ENCODE measurements around the gene SLC17A9.

The SLC17A9 gene

GRCh38 chr20:62926229-62927127, 26.0 kb upstream of the SLC17A9 start, which contains the start of gene DIDO1:
Gene DIDO1 (minus strand): TSS chr20:62926505.
- Histone ChIP-seq H2BK15ac (replicated peaks; ENCODE audit: low read depth) (no peak within 1 kb of the TSS), H2BK5ac (ENCODE audit: low read length) (peak within 1 kb of the TSS; percentile 81), H2AK5ac (ENCODE audit: low read length) (no peak within 1 kb of the TSS)

GRCh38 chr20:62927128-62927705, 25.3 kb upstream of the SLC17A9 start:
- H2BK120ac ChIP-seq (ENCODE audit: low read depth, low read length) = no peak overlapping the region
- DNase-seq = no peak
- H2BK5ac ChIP-seq (ENCODE audit: low read length) = no peak overlapping the region
- peak overlapping the region; percentile 87 for H3K56ac ChIP-seq (ENCODE audit: low read length)
- peak overlapping the region; percentile 57 for H3K4me2 ChIP-seq (ENCODE audit: low read length)
- no peak overlapping the region for H3K4me3 ChIP-seq (ENCODE audit: low read length)
- peaks cover 7% of the 10 kb centered on the region for H3K79me1 ChIP-seq (ENCODE audit: low read length)
- peak overlapping the region; percentile 13 for H3K27ac ChIP-seq (ENCODE audit: low read depth, low read length)
- peaks cover 18% of the 10 kb centered on the region for H3K4me1 ChIP-seq (ENCODE audit: control insufficient read depth, low read depth, low read length)
- WGBS (ENCODE audit: extremely low coverage, insufficient coverage, low lambda C conversion rate) = no CpG with 5 or more reads among the region's 12 CpGs
- H3K9ac ChIP-seq (ENCODE audit: low read length) = peak overlapping the region; percentile 82
- H4K5ac ChIP-seq (ENCODE audit: low read length) = no peak overlapping the region
- H2BK15ac ChIP-seq (replicated peaks; ENCODE audit: low read depth) = no peak overlapping the region
- peaks cover 85% of the 10 kb centered on the region for H3K79me2 ChIP-seq (ENCODE audit: control insufficient read depth, insufficient read depth, low read length)
- no peak overlapping the region for H3K23ac ChIP-seq (ENCODE audit: low read length)
- no peaks in the 10 kb centered on the region for H3K36me3 ChIP-seq (ENCODE audit: control insufficient read depth, insufficient read depth, low read length)
- no peaks in the 10 kb centered on the region for H3K27me3 ChIP-seq (ENCODE audit: insufficient read depth, low read length, poor library complexity)
- H3K18ac ChIP-seq (ENCODE audit: low read length) = peak overlapping the region; percentile 7
- no peak overlapping the region for H4K8ac ChIP-seq (ENCODE audit: low read depth, low read length)
- H3K4ac ChIP-seq (ENCODE audit: low read depth, low read length) = no peak overlapping the region
- H2AK5ac ChIP-seq (ENCODE audit: low read length) = no peak overlapping the region

More at GRCh38 chr20:62926229-62927127, 26.0 kb upstream of the SLC17A9 start, which contains the start of gene DIDO1:
- H3K79me1 ChIP-seq (ENCODE audit: low read length) = peaks cover 6% of the 10 kb centered on the region
- H3K4ac ChIP-seq (ENCODE audit: low read depth, low read length) = peak within 1 kb of the TSS; percentile 99
- H3K23ac ChIP-seq (ENCODE audit: low read length) = peak within 1 kb of the TSS; percentile 95
- H3K9ac ChIP-seq (ENCODE audit: low read length) = peak within 1 kb of the TSS; percentile 96
- H4K8ac ChIP-seq (ENCODE audit: low read depth, low read length) = peak within 1 kb of the TSS; percentile 87
- H3K36me3 ChIP-seq (ENCODE audit: control insufficient read depth, insufficient read depth, low read length) = no peaks in the 10 kb centered on the region
- H4K5ac ChIP-seq (ENCODE audit: low read length) = no peak within 1 kb of the TSS
- peak within 1 kb of the TSS; percentile 93 for H3K4me2 ChIP-seq (ENCODE audit: low read length)
- H3K27ac ChIP-seq (ENCODE audit: low read depth, low read length) = peak within 1 kb of the TSS; percentile 91
- no CpG with 5 or more reads among the region's 92 CpGs for WGBS (ENCODE audit: extremely low coverage, insufficient coverage, low lambda C conversion rate)
- H3K4me3 ChIP-seq (ENCODE audit: low read length) = peak within 1 kb of the TSS; percentile 94
- peaks cover 18% of the 10 kb centered on the region for H3K4me1 ChIP-seq (ENCODE audit: control insufficient read depth, low read depth, low read length)
- DNase-seq = peak; percentile 88
- peak within 1 kb of the TSS; percentile 90 for H2BK120ac ChIP-seq (ENCODE audit: low read depth, low read length)
- H3K56ac ChIP-seq (ENCODE audit: low read length) = peak within 1 kb of the TSS; percentile 95
- H3K27me3 ChIP-seq (ENCODE audit: insufficient read depth, low read length, poor library complexity) = no peaks in the 10 kb centered on the region
- peak within 1 kb of the TSS; percentile 100 for H3K18ac ChIP-seq (ENCODE audit: low read length)
- H3K79me2 ChIP-seq (ENCODE audit: control insufficient read depth, insufficient read depth, low read length) = peaks cover 81% of the 10 kb centered on the region

- no peak overlapping the region for H2AK5ac ChIP-seq (ENCODE audit: low read length)
- no peak overlapping the region for H4K5ac ChIP-seq (ENCODE audit: low read length)
- peak overlapping the region; percentile 7 for H3K4me3 ChIP-seq (ENCODE audit: low read length)
- peak; percentile 93 for DNase-seq
- no CpG with 5 or more reads among the region's 14 CpGs for WGBS (ENCODE audit: extremely low coverage, insufficient coverage, low lambda C conversion rate)
- no peak overlapping the region for H3K4ac ChIP-seq (ENCODE audit: low read depth, low read length)
- H3K36me3 ChIP-seq (ENCODE audit: control insufficient read depth, insufficient read depth, low read length) = no peaks in the 10 kb centered on the region
- peak overlapping the region; percentile 94 for H3K27ac ChIP-seq (ENCODE audit: low read depth, low read length)
- no peak overlapping the region for H2BK120ac ChIP-seq (ENCODE audit: low read depth, low read length)
- H3K18ac ChIP-seq (ENCODE audit: low read length) = peak overlapping the region; percentile 72
- peak overlapping the region; percentile 54 for H3K56ac ChIP-seq (ENCODE audit: low read length)
- peaks cover 7% of the 10 kb centered on the region for H3K79me1 ChIP-seq (ENCODE audit: low read length)
- H4K8ac ChIP-seq (ENCODE audit: low read depth, low read length) = no peak overlapping the region
- H3K79me2 ChIP-seq (ENCODE audit: control insufficient read depth, insufficient read depth, low read length) = peaks cover 85% of the 10 kb centered on the region
- H3K4me2 ChIP-seq (ENCODE audit: low read length) = peak overlapping the region; percentile 50
- peaks cover 18% of the 10 kb centered on the region for H3K4me1 ChIP-seq (ENCODE audit: control insufficient read depth, low read depth, low read length)
- peak overlapping the region; percentile 17 for H2BK5ac ChIP-seq (ENCODE audit: low read length)
- peak overlapping the region; percentile 75 for H3K9ac ChIP-seq (ENCODE audit: low read length)
- H3K27me3 ChIP-seq (ENCODE audit: insufficient read depth, low read length, poor library complexity) = no peaks in the 10 kb centered on the region
- no peak overlapping the region for H2BK15ac ChIP-seq (replicated peaks; ENCODE audit: low read depth)
- peak overlapping the region; percentile 25 for H3K23ac ChIP-seq (ENCODE audit: low read length)
Measured at GRCh38 chr20:62928246-62928939, 24.1 kb upstream of the SLC17A9 start.

GRCh38 chr20:62929051-62929538, 23.4 kb upstream of the SLC17A9 start:
- Histone ChIP-seq H4K5ac (ENCODE audit: low read length) (no peak overlapping the region), H2BK5ac (ENCODE audit: low read length) (peak overlapping the region; percentile 17), H2BK15ac (replicated peaks; ENCODE audit: low read depth) (no peak overlapping the region), H3K4me2 (ENCODE audit: low read length) (peak overlapping the region; percentile 58), H3K18ac (ENCODE audit: low read length) (peak overlapping the region; percentile 76), H3K56ac (ENCODE audit: low read length) (peak overlapping the region; percentile 61), H3K27me3 (ENCODE audit: insufficient read depth, low read length, poor library complexity) (no peaks in the 10 kb centered on the region), H2AK5ac (ENCODE audit: low read length) (no peak overlapping the region), H3K4ac (ENCODE audit: low read depth, low read length) (peak overlapping the region; percentile 37), H2BK120ac (ENCODE audit: low read depth, low read length) (no peak overlapping the region), H3K79me2 (ENCODE audit: control insufficient read depth, insufficient read depth, low read length) (peaks cover 85% of the 10 kb centered on the region), H3K36me3 (ENCODE audit: control insufficient read depth, insufficient read depth, low read length) (no peaks in the 10 kb centered on the region), H3K79me1 (ENCODE audit: low read length) (peaks cover 10% of the 10 kb centered on the region), H3K27ac (ENCODE audit: low read depth, low read length) (peak overlapping the region; percentile 94), H4K8ac (ENCODE audit: low read depth, low read length) (no peak overlapping the region), H3K9ac (ENCODE audit: low read length) (peak overlapping the region; percentile 75), H3K4me3 (ENCODE audit: low read length) (peak overlapping the region; percentile 7), H3K4me1 (ENCODE audit: control insufficient read depth, low read depth, low read length) (peaks cover 18% of the 10 kb centered on the region), H3K23ac (ENCODE audit: low read length) (no peak overlapping the region)
- no CpG with 5 or more reads among the region's 44 CpGs for WGBS (ENCODE audit: extremely low coverage, insufficient coverage, low lambda C conversion rate)
- peak; percentile 90 for DNase-seq

GRCh38 chr20:62931464-62931863, 21.0 kb upstream of the SLC17A9 start:
- Histone ChIP-seq H2BK120ac (ENCODE audit: low read depth, low read length) (no peak overlapping the region), H3K4me3 (ENCODE audit: low read length) (no peak overlapping the region), H3K36me3 (ENCODE audit: control insufficient read depth, insufficient read depth, low read length) (peaks cover 4% of the 10 kb centered on the region), H3K18ac (ENCODE audit: low read length) (no peak overlapping the region), H3K4ac (ENCODE audit: low read depth, low read length) (no peak overlapping the region), H3K27me3 (ENCODE audit: insufficient read depth, low read length, poor library complexity) (no peaks in the 10 kb centered on the region), H3K4me2 (ENCODE audit: low read length) (no peak overlapping the region), H2BK15ac (replicated peaks; ENCODE audit: low read depth) (no peak overlapping the region), H2AK5ac (ENCODE audit: low read length) (no peak overlapping the region), H3K79me2 (ENCODE audit: control insufficient read depth, insufficient read depth, low read length) (peaks cover 90% of the 10 kb centered on the region), H4K8ac (ENCODE audit: low read depth, low read length) (no peak overlapping the region), H4K5ac (ENCODE audit: low read length) (no peak overlapping the region), H3K4me1 (ENCODE audit: control insufficient read depth, low read depth, low read length) (peaks cover 13% of the 10 kb centered on the region), H3K56ac (ENCODE audit: low read length) (no peak overlapping the region), H3K23ac (ENCODE audit: low read length) (no peak overlapping the region), H2BK5ac (ENCODE audit: low read length) (no peak overlapping the region), H3K79me1 (ENCODE audit: low read length) (peaks cover 11% of the 10 kb centered on the region), H3K27ac (ENCODE audit: low read depth, low read length) (no peak overlapping the region), H3K9ac (ENCODE audit: low read length) (no peak overlapping the region)
- WGBS (ENCODE audit: extremely low coverage, insufficient coverage, low lambda C conversion rate) = no CpG with 5 or more reads among the region's 9 CpGs
- DNase-seq = no peak
